Smooth muscle cell (in vitro differentiated cells): Measurements from ENCODE around the gene FARS2. TPM values are rescaled to one million over a fixed set of nuclear protein-coding genes. Genes with fewer than 3 reads are reported as not detected.

Experiments used
- DNase-seq: peaks from one replicate; lab custom pipeline; 2025; ENCODE audit not compliant: unreplicated experiment; lab: John Stamatoyannopoulos, UW
- H2AFZ ChIP-seq: fragments of 200-600 bp; sonication (generic); 2 replicates; pipeline ENCODE4 v1.6.0; 2016; ENCODE audit warnings: antibody characterized with exemption, low read depth, mild to moderate bottlenecking
- H3F3A ChIP-seq: fragments of 200-600 bp; sonication (generic); 2 replicates; pipeline ENCODE4 v1.6.0; 2017; ENCODE audit warnings: antibody characterized with exemption, low read depth
- H3K27ac ChIP-seq: fragments of 200-600 bp; sonication (generic); 2 replicates; pipeline ENCODE4 v1.5.1; 2016; ENCODE audit warnings: low read depth, mild to moderate bottlenecking
- H3K27me3 ChIP-seq: fragments of 200-600 bp; sonication (generic); 2 replicates; pipeline ENCODE4 v1.6.1; 2016; ENCODE audit warnings: low read depth, mild to moderate bottlenecking
- H3K36me3 ChIP-seq: fragments of 200-600 bp; sonication (generic); 2 replicates; pipeline ENCODE4 v1.5.1; 2016; ENCODE audit warnings: low read depth
- H3K4me1 ChIP-seq: fragments of 200-600 bp; sonication (generic); 2 replicates; pipeline ENCODE4 v1.5.1; 2016; ENCODE audit warnings: low read depth
- H3K4me2 ChIP-seq: fragments of 200-600 bp; sonication (generic); 2 replicates; pipeline ENCODE4 v1.6.0; 2016; ENCODE audit warnings: mild to moderate bottlenecking
- H3K4me3 ChIP-seq: fragments of 200-600 bp; sonication (generic); 2 replicates; pipeline ENCODE4 v1.5.1; 2016; ENCODE audit warnings: mild to moderate bottlenecking
- H3K79me2 ChIP-seq: fragments of 200-600 bp; sonication (generic); 2 replicates; pipeline ENCODE4 v1.6.0; 2016; ENCODE audit warnings: low read depth, mild to moderate bottlenecking
- H3K9ac ChIP-seq: fragments of 200-600 bp; sonication (generic); 2 replicates; pipeline ENCODE4 v1.6.0; 2016; ENCODE audit warnings: low read depth
- H3K9me3 ChIP-seq: fragments of 200-600 bp; sonication (generic); replicated peaks from 2 replicates; pipeline ENCODE4 v1.5.1; 2016; ENCODE audit warnings: low read depth
- H4K20me1 ChIP-seq: fragments of 200-600 bp; sonication (generic); 2 replicates; pipeline ENCODE4 v1.6.0; 2016; ENCODE audit warnings: low read depth
- WGBS: methylation state at CpG from one replicate; pipeline ENCODE4 v1.1.7; 2016; ENCODE audit warnings: low lambda C conversion rate; 5-methylcytosine and 5-hydroxymethylcytosine counted together
- polyA plus RNA-seq: library from polyadenylated mRNA; unstranded; fragments of >200 nt; fragmentation: Nextera tagmentation; extraction: Ambion mirVana; gene quantifications from 2 replicates; pipeline ENCODE4 v1.2.1, GENCODE V29; 2016
- total RNA-seq: library from RNA; depleted of rRNA; stranded (reverse); fragments of >200 nt; gene quantifications from 2 replicates; pipeline ENCODE4 v1.2.3, GENCODE V29; 2014
- TF ChIP-seq, protein P1 (sequence below): fragments of 200-600 bp; sonication (generic); IDR thresholded peaks from 2 replicates; pipeline ENCODE4 v1.5.1; 2017; ENCODE audit warnings: borderline replicate concordance, mild to moderate bottlenecking, antibody characterized with exemption; ENCODE audit not compliant: insufficient read depth, poor library complexity, severe bottlenecking

FARS2 gene
- total and polyA plus RNA-seq, 2 experiments from 2014 or later, result 9.6 to 13.2 TPM

- 96% methylated on average over 8 of the region's 8 CpGs for WGBS
- H3K9ac ChIP-seq, result no peak overlapping the region
- H3K9me3 ChIP-seq, result no peaks in the 10 kb centered on the region
- no peaks in the 10 kb centered on the region for H4K20me1 ChIP-seq
- no peaks in the 10 kb centered on the region for H3K79me2 ChIP-seq
- no peaks in the 10 kb centered on the region for H3F3A ChIP-seq
- H3K4me2 ChIP-seq, result no peak overlapping the region
- H3K36me3 ChIP-seq, result no peaks in the 10 kb centered on the region
- no peak for DNase-seq
- no peak overlapping the region for H3K27ac ChIP-seq
- H3K4me1 ChIP-seq, result no peaks in the 10 kb centered on the region
- TF ChIP-seq, protein P1, sequence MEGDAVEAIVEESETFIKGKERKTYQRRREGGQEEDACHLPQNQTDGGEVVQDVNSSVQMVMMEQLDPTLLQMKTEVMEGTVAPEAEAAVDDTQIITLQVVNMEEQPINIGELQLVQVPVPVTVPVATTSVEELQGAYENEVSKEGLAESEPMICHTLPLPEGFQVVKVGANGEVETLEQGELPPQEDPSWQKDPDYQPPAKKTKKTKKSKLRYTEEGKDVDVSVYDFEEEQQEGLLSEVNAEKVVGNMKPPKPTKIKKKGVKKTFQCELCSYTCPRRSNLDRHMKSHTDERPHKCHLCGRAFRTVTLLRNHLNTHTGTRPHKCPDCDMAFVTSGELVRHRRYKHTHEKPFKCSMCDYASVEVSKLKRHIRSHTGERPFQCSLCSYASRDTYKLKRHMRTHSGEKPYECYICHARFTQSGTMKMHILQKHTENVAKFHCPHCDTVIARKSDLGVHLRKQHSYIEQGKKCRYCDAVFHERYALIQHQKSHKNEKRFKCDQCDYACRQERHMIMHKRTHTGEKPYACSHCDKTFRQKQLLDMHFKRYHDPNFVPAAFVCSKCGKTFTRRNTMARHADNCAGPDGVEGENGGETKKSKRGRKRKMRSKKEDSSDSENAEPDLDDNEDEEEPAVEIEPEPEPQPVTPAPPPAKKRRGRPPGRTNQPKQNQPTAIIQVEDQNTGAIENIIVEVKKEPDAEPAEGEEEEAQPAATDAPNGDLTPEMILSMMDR, result no peak
- no peak overlapping the region for H2AFZ ChIP-seq
- no peak overlapping the region for H3K4me3 ChIP-seq
- no peaks in the 10 kb centered on the region for H3K27me3 ChIP-seq
Observed at GRCh38 chr6:5610640-5611039, 349.3 kb downstream of the FARS2 start.

GRCh38 chr6:5617179-5617578 lies 355.9 kb downstream of the FARS2 start:
- Histone ChIP-seq H3K79me2 (no peaks in the 10 kb centered on the region), H3K4me3 (no peak overlapping the region), H3K36me3 (no peaks in the 10 kb centered on the region), H3K9ac (no peak overlapping the region), H3K4me1 (no peaks in the 10 kb centered on the region), H3K4me2 (no peak overlapping the region), H3K9me3 (no peaks in the 10 kb centered on the region), H3F3A (no peaks in the 10 kb centered on the region), H3K27ac (no peak overlapping the region), H3K27me3 (no peaks in the 10 kb centered on the region), H4K20me1 (no peaks in the 10 kb centered on the region), H2AFZ (no peak overlapping the region)
- 92% methylated on average over 1 of the region's 1 CpG for WGBS
- no peak for DNase-seq
- TF ChIP-seq, protein P1, result no peak

DNA sequence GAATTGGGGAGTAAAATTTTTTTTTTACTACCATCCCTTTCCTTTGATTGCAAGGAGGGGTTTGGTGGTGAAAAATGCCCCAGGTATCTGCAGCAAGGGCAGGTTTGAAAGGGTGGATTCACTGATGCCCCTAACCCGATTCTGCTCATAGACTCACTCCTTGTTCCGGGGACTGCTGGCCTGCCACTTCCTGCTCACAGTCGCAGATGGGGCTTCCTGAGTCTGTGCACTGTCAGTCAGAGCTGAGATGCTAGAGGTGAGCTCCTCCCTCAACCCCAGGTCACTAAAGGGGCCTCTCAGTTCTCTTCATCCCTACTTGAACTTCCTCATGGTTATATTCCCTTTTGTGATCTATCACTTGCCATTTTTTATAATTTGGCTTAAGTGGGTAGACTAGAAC lies 357.9 kb downstream of the FARS2 start:
- no peaks in the 10 kb centered on the region for H3K9me3 ChIP-seq
- H3K4me3 ChIP-seq, result no peak overlapping the region
- no peak overlapping the region for H3K9ac ChIP-seq
- no peaks in the 10 kb centered on the region for H3K27me3 ChIP-seq
- no peaks in the 10 kb centered on the region for H3F3A ChIP-seq
- H2AFZ ChIP-seq, result no peak overlapping the region
- H3K79me2 ChIP-seq, result no peaks in the 10 kb centered on the region
- no peak overlapping the region for H3K27ac ChIP-seq
- H3K4me2 ChIP-seq, result no peak overlapping the region
- H4K20me1 ChIP-seq, result no peaks in the 10 kb centered on the region
- TF ChIP-seq, protein P1, result no peak
- H3K4me1 ChIP-seq, result no peaks in the 10 kb centered on the region
- no peaks in the 10 kb centered on the region for H3K36me3 ChIP-seq
- 100% methylated on average over 3 of the region's 3 CpGs for WGBS
- DNase-seq, result no peak

DNA sequence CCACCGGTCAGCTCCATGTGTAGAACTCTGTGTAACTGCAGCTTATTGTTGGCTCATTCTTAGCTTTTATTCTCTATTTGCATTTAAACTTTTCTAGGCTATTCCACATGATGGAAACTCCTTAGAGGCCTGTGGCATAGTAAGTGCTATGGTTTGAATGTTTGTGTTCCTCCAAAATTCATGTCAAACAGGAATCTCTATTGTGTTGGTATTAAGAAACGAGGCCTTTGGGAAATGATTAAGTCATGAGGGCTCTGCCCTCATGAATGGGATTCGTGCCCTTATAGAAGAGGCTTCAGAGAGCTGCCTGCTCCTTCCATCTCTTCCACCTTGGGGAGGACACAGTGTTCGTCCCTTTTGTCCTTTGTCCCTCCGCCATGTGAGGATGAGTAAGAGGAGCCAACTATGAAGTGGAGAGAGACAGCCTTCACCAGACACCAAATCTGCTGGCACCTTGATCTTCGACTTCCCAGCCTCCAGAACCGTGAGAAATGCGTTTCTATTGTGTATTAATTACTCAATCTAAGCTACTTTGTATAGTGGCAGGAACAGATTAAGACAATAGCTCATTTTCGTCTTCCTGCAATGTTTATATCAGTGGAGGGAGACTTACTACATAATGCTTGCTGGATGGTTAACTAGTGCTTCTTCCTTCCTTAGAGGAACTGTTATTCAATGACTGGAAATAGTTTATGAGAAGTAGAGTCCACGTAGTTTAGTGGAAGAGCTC lies 361.1 kb downstream of the FARS2 start:
- H3K27ac ChIP-seq, result no peak overlapping the region
- H3K9me3 ChIP-seq, result no peaks in the 10 kb centered on the region
- no peaks in the 10 kb centered on the region for H3K36me3 ChIP-seq
- no peak for DNase-seq
- no peak overlapping the region for H3K9ac ChIP-seq
- H4K20me1 ChIP-seq, result no peaks in the 10 kb centered on the region
- TF ChIP-seq, protein P1, result no peak
- H3K4me3 ChIP-seq, result no peak overlapping the region
- WGBS, result 89% methylated on average over 10 of the region's 10 CpGs
- H3K4me1 ChIP-seq, result no peaks in the 10 kb centered on the region
- no peaks in the 10 kb centered on the region for H3F3A ChIP-seq
- no peak overlapping the region for H3K4me2 ChIP-seq
- H3K27me3 ChIP-seq, result no peaks in the 10 kb centered on the region
- H2AFZ ChIP-seq, result no peak overlapping the region
- H3K79me2 ChIP-seq, result no peaks in the 10 kb centered on the region
